BLaER1 (cell line): ENCODE data around the gene TBC1D16.

Experiments used
- H3K27ac ChIP-seq: shearing (Covaris generic); formaldehyde crosslinking; 2 replicates; pipeline ENCODE4 v1.8.1; 2022
- H3K27me3 ChIP-seq: shearing (Covaris generic); formaldehyde crosslinking; 2 replicates; pipeline ENCODE4 v1.8.1; 2022
- H3K36me3 ChIP-seq: shearing (Covaris generic); formaldehyde crosslinking; 2 replicates; pipeline ENCODE4 v1.8.1; 2022
- H3K4me1 ChIP-seq: shearing (Covaris generic); formaldehyde crosslinking; 2 replicates; pipeline ENCODE4 v1.8.1; 2022
- H3K4me2 ChIP-seq: shearing (Covaris generic); formaldehyde crosslinking; 2 replicates; pipeline ENCODE4 v1.8.1; 2022
- H3K4me3 ChIP-seq: shearing (Covaris generic); formaldehyde crosslinking; 2 replicates; pipeline ENCODE4 v1.8.1; 2022
- H3K9ac ChIP-seq: shearing (Covaris generic); formaldehyde crosslinking; 2 replicates; pipeline ENCODE4 v1.8.1; 2022
- H3K9me3 ChIP-seq: shearing (Covaris generic); formaldehyde crosslinking; 2 replicates; pipeline ENCODE4 v1.8.1; 2022
- H4K20me1 ChIP-seq: shearing (Covaris generic); formaldehyde crosslinking; 2 replicates; pipeline ENCODE4 v1.8.1; 2022
- Cebpa-rat ChIP-seq: shearing (Covaris generic); IDR thresholded peaks from 2 replicates; pipeline ENCODE4 v1.8.1; 2022

The TBC1D16 gene

DNA sequence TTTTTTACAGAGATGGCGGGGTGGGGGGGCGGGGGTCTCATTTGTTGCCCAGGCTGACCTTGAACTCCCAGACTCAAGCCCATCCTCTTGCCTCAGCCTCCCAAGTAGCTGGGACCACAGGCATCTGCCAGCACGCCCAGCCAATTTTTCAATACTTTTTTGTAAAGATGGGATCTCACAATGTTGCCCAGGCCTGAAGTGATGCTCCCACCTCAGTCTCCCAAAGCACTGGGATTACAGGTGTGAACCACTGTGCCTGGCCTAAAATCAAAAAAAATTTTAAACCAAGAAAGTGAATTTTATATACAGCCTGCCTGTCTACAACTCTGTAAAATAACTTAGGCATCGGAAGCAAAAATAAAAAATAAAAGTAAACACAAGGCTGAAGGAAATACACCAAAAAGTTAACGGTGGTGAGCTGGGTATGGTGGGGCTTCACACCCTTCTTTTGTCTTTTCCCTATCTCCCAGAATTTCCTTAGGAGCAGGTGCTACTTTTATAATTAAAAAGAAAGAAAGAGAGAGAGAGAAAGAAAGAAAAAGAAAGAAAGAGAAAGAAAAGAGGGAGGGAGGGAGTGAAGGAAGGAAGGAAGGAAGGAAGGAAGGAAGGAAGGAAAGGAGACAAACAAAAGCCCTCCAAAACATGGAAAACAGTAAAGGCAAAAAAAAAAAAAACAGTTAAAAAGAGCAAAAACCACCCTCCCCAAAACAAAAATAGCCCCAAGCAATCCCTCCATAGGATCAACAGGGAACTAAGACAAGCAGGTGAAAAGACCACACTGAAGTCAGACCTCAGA is 51.4 kb downstream of the TBC1D16 start:
- Histone ChIP-seq H3K27ac (no peak overlapping the region), H3K27me3 (peaks cover 8% of the 10 kb centered on the region), H3K9ac (no peak overlapping the region), H3K36me3 (no peaks in the 10 kb centered on the region), H3K4me1 (peaks cover 77% of the 10 kb centered on the region), H3K4me2 (peak overlapping the region; percentile 62), H3K9me3 (no peaks in the 10 kb centered on the region), H3K4me3 (no peak overlapping the region), H4K20me1 (peaks cover 29% of the 10 kb centered on the region)
- TF ChIP-seq Cebpa-rat, result no peak

GRCh38 chr17:79983456-79983855 is 52.2 kb downstream of the TBC1D16 start:
- H3K27ac ChIP-seq, result no peak overlapping the region
- H3K36me3 ChIP-seq, result no peaks in the 10 kb centered on the region
- H4K20me1 ChIP-seq, result peaks cover 23% of the 10 kb centered on the region
- H3K27me3 ChIP-seq, result no peaks in the 10 kb centered on the region; the same call in 1 of the 2 replicates
- no peaks in the 10 kb centered on the region for H3K9me3 ChIP-seq
- TF ChIP-seq Cebpa-rat, result no peak
- no peak overlapping the region for H3K9ac ChIP-seq
- H3K4me1 ChIP-seq, result peaks cover 78% of the 10 kb centered on the region
- H3K4me2 ChIP-seq, result 0 out of 2 replicates have a peak overlapping the region, but pooled peaks have one; percentile 21
- no peak overlapping the region for H3K4me3 ChIP-seq

DNA sequence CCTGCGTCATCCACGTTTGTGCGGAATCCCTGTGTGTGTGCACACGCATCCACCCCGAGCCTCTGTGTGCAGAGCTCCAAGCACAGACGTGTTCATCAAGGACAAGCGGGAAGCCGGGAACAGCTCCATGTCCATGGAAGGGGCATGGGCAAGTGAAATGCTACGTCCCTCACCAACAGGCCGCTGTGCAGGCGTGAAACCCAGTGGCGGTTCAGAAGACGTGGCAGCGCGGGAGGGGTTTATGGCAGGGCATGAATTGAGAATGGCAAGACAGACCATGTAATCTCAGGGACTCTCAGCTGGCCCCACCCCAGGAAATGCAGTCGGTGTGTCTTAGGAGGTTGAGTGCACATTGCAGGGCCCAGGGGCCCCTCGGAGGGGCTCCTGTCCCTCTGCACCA is 52.7 kb downstream of the TBC1D16 start:
- H3K4me2 ChIP-seq, result peak overlapping the region; percentile 21; the same call in 1 of the 2 replicates
- H3K4me3 ChIP-seq, result no peak overlapping the region
- H3K36me3 ChIP-seq, result no peaks in the 10 kb centered on the region
- H3K9me3 ChIP-seq, result no peaks in the 10 kb centered on the region
- peaks cover 75% of the 10 kb centered on the region for H3K4me1 ChIP-seq
- TF ChIP-seq Cebpa-rat, result no peak
- H4K20me1 ChIP-seq, result peaks cover 18% of the 10 kb centered on the region
- H3K27ac ChIP-seq, result no peak overlapping the region
- H3K9ac ChIP-seq, result no peak overlapping the region
- no peaks in the 10 kb centered on the region for H3K27me3 ChIP-seq

DNA sequence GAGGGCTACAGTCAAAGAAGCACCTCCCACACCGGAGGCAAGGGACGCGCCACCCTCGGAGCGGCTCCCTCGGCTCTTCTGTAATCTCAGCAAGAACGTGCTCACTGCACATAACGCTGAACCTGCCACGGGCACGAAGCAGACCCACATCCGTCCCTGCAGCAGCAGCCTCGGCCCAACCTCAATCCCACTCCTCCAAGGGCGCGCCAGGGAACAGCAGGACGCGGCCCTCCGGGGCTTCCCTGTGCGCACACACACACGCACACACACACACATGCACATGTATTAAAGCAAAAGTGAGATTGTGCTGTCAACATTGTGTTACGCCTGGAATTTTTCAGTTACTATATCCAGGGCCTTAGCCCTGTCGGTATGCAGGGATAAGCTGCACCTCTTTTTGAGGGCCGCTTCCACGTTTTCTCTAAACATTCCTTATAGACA is 54.0 kb downstream of the TBC1D16 start:
- H3K4me3 ChIP-seq, result no peak overlapping the region
- no peak overlapping the region for H3K4me2 ChIP-seq
- H3K36me3 ChIP-seq, result no peaks in the 10 kb centered on the region
- no peaks in the 10 kb centered on the region for H3K9me3 ChIP-seq
- TF ChIP-seq Cebpa-rat, result no peak
- no peak overlapping the region for H3K9ac ChIP-seq
- peaks cover 18% of the 10 kb centered on the region; the same call in 1 of the 2 replicates for H4K20me1 ChIP-seq
- H3K27ac ChIP-seq, result no peak overlapping the region
- H3K4me1 ChIP-seq, result peaks cover 75% of the 10 kb centered on the region
- H3K27me3 ChIP-seq, result no peaks in the 10 kb centered on the region

DNA sequence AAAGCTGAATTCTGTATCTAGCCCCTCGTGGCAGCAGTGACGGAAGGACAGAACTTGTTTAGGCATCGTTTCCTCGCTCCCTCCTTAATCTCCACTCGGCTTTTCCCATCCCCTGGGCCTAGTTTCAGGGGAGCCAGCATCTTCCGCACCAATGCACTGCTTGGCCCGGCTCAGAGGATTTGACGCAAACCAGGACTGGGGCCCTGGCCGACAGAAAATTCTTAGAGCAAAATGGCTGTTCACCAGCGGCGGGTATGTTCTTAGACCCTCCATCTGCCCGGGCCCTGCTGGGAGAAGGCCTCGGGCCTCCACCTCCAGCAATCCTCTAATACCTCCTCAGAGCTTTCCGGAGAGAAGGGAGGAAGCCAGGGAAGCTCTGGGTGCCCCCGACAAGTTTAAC is 54.6 kb downstream of the TBC1D16 start:
- Histone ChIP-seq H3K27ac (no peak overlapping the region), H3K9ac (no peak overlapping the region), H3K4me2 (no peak overlapping the region), H4K20me1 (peaks cover 24% of the 10 kb centered on the region; the same call in 1 of the 2 replicates), H3K27me3 (no peaks in the 10 kb centered on the region), H3K36me3 (no peaks in the 10 kb centered on the region), H3K4me1 (peaks cover 75% of the 10 kb centered on the region), H3K9me3 (no peaks in the 10 kb centered on the region), H3K4me3 (no peak overlapping the region)
- no peak for TF ChIP-seq Cebpa-rat

GRCh38 chr17:79980246-79981043 is 55.2 kb downstream of the TBC1D16 start:
- no peak overlapping the region for H3K4me3 ChIP-seq
- peaks cover 30% of the 10 kb centered on the region for H4K20me1 ChIP-seq
- peaks cover 75% of the 10 kb centered on the region for H3K4me1 ChIP-seq
- TF ChIP-seq Cebpa-rat, result no peak
- H3K4me2 ChIP-seq, result peak overlapping the region; percentile 70
- no peaks in the 10 kb centered on the region for H3K9me3 ChIP-seq
- no peaks in the 10 kb centered on the region for H3K27me3 ChIP-seq
- H3K36me3 ChIP-seq, result no peaks in the 10 kb centered on the region
- no peak overlapping the region for H3K9ac ChIP-seq
- H3K27ac ChIP-seq, result no peak overlapping the region

DNA sequence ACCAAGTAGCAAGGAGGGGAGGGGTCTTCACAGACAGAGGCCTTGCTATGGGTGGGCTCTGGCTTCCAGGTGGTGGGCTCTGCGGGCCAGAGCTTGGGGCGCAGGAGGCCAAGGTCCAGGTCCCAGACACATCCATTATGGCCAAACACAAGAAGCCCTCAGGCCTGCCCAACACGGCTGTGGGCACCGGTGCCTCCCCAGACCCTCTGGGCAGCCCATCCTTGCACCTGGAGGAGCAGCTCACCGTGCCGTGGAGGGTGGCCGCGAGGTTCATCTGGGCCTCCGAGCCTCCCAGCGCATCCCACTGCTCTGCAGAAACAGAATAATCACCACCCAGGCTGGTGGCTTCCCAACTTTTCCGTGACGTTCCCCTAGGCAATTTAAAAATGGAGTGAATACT is 55.9 kb downstream of the TBC1D16 start:
- no peak for TF ChIP-seq Cebpa-rat
- Histone ChIP-seq H3K4me2 (peak overlapping the region; percentile 70), H3K36me3 (no peaks in the 10 kb centered on the region), H3K9ac (no peak overlapping the region), H4K20me1 (peaks cover 33% of the 10 kb centered on the region), H3K27ac (no peak overlapping the region), H3K27me3 (no peaks in the 10 kb centered on the region), H3K9me3 (no peaks in the 10 kb centered on the region), H3K4me1 (peaks cover 75% of the 10 kb centered on the region), H3K4me3 (no peak overlapping the region)

DNA sequence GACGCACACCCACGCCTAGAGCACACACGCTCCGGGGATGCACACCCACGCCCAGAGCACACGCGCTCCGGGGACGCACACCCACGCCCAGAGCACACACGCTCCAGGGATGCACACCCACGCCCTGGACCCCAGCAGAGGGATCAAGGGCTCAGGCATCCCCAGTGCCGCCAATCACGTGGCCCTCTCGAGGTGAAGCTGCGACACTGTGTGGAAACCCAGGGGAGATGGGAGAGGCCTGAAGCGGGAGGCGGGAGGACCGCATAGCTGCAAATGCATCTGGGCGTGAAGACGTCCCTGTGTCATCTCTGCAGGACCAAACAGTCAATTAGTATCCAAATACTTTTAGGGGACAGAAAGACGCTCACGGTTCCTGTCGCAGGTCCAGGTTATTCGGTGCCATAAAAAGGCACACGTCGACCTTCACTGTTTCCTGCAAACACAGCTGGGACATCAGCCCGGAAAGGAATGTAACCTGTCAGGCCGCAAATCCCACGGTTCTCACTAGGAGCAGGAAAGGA is 56.4 kb downstream of the TBC1D16 start:
- no peak for TF ChIP-seq Cebpa-rat
- Histone ChIP-seq H3K4me2 (peak overlapping the region; percentile 70), H3K36me3 (no peaks in the 10 kb centered on the region), H3K4me1 (peaks cover 76% of the 10 kb centered on the region), H3K9ac (no peak overlapping the region), H3K27ac (no peak overlapping the region), H3K9me3 (no peaks in the 10 kb centered on the region), H3K4me3 (no peak overlapping the region), H3K27me3 (no peaks in the 10 kb centered on the region), H4K20me1 (peaks cover 33% of the 10 kb centered on the region)

DNA sequence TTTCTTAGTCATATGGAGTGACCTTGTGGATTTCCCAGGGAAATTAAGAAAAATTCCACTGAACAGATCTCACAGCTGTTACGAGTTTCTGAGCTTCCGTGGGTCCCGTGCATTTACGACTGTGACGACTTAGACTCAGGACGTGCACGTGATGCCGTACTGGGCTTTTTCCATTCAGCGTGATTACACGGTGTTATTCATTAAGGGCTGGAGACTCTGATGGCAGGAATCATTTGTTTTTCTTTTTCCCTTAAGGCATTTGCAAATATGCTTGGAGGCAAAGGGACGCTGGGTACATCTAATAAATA is 57.2 kb downstream of the TBC1D16 start:
- no peak overlapping the region for H3K27ac ChIP-seq
- H3K9me3 ChIP-seq, result no peaks in the 10 kb centered on the region
- H3K9ac ChIP-seq, result no peak overlapping the region
- no peak for TF ChIP-seq Cebpa-rat
- H4K20me1 ChIP-seq, result peaks cover 33% of the 10 kb centered on the region
- H3K36me3 ChIP-seq, result no peaks in the 10 kb centered on the region
- no peak overlapping the region for H3K4me2 ChIP-seq
- H3K4me3 ChIP-seq, result no peak overlapping the region
- H3K4me1 ChIP-seq, result peaks cover 78% of the 10 kb centered on the region
- H3K27me3 ChIP-seq, result no peaks in the 10 kb centered on the region
